ENCODE data around the gene MYT1.

GRCh38 chr20:64169091-64169560 is 4.9 kb downstream of the MYT1 start:
- TF ChIP-seq CTCF (IDR thresholded peaks at IDR 0.05; ENCODE audit: insufficient read depth, low read length): no peak
- no peak for TF ChIP-seq POLR2AphosphoS5 (IDR thresholded peaks at IDR 0.05; ENCODE audit: low read depth)
- TF ChIP-seq, protein P1, sequence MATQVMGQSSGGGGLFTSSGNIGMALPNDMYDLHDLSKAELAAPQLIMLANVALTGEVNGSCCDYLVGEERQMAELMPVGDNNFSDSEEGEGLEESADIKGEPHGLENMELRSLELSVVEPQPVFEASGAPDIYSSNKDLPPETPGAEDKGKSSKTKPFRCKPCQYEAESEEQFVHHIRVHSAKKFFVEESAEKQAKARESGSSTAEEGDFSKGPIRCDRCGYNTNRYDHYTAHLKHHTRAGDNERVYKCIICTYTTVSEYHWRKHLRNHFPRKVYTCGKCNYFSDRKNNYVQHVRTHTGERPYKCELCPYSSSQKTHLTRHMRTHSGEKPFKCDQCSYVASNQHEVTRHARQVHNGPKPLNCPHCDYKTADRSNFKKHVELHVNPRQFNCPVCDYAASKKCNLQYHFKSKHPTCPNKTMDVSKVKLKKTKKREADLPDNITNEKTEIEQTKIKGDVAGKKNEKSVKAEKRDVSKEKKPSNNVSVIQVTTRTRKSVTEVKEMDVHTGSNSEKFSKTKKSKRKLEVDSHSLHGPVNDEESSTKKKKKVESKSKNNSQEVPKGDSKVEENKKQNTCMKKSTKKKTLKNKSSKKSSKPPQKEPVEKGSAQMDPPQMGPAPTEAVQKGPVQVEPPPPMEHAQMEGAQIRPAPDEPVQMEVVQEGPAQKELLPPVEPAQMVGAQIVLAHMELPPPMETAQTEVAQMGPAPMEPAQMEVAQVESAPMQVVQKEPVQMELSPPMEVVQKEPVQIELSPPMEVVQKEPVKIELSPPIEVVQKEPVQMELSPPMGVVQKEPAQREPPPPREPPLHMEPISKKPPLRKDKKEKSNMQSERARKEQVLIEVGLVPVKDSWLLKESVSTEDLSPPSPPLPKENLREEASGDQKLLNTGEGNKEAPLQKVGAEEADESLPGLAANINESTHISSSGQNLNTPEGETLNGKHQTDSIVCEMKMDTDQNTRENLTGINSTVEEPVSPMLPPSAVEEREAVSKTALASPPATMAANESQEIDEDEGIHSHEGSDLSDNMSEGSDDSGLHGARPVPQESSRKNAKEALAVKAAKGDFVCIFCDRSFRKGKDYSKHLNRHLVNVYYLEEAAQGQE (IDR thresholded peaks at IDR 0.05; ENCODE audit: insufficient replicate concordance, low read depth): no peak
- TF ChIP-seq GABPA (IDR thresholded peaks at IDR 0.05; ENCODE audit: low read depth): no peak
